ENCODE measurements around the gene HES5.

The HES5 gene

GRCh38 chr1:2486041-2486440, 44.0 kb downstream of the HES5 start:
- no peak for TF ChIP-seq CTCF (IDR thresholded peaks at IDR 0.05; ENCODE audit: control insufficient read depth, insufficient read depth, low read depth, low read length, missing control alignments)
- no peak for DNase-seq (ENCODE audit: low read depth)

GRCh38 chr1:2483970-2484369, 46.1 kb downstream of the HES5 start:
- TF ChIP-seq CTCF (IDR thresholded peaks at IDR 0.05; ENCODE audit: control insufficient read depth, insufficient read depth, low read depth, low read length, missing control alignments), result no peak
- H3K4me3 ChIP-seq (ENCODE audit: control insufficient read depth, low read depth, low read length), result no peak overlapping the region
- no peak for DNase-seq (ENCODE audit: low read depth)

More at GRCh38 chr1:2486041-2486440, 44.0 kb downstream of the HES5 start:
- H3K4me3 ChIP-seq (ENCODE audit: control insufficient read depth, low read depth, low read length), result no peak overlapping the region

GRCh38 chr1:2483026-2483425, 47.0 kb downstream of the HES5 start:
- DNase-seq (ENCODE audit: low read depth), result no peak
- H3K4me3 ChIP-seq (ENCODE audit: control insufficient read depth, low read depth, low read length), result no peak overlapping the region
- no peak for TF ChIP-seq CTCF (IDR thresholded peaks at IDR 0.05; ENCODE audit: control insufficient read depth, insufficient read depth, low read depth, low read length, missing control alignments)

GRCh38 chr1:2482588-2482987, 47.5 kb downstream of the HES5 start:
- no peak overlapping the region for H3K4me3 ChIP-seq (ENCODE audit: control insufficient read depth, low read depth, low read length)
- no peak for DNase-seq (ENCODE audit: low read depth)
- no peak for TF ChIP-seq CTCF (IDR thresholded peaks at IDR 0.05; ENCODE audit: control insufficient read depth, insufficient read depth, low read depth, low read length, missing control alignments)

- no peak overlapping the region for H3K4me3 ChIP-seq (ENCODE audit: control insufficient read depth, low read depth, low read length)
- no peak for TF ChIP-seq CTCF (IDR thresholded peaks at IDR 0.05; ENCODE audit: control insufficient read depth, insufficient read depth, low read depth, low read length, missing control alignments)
- no peak for DNase-seq (ENCODE audit: low read depth)
These were observed 48.2 kb downstream of the HES5 start for GRCh38 chr1:2481885-2482284.

GRCh38 chr1:2480986-2481364, 49.1 kb downstream of the HES5 start:
- DNase-seq (ENCODE audit: low read depth), result no peak
- no peak for TF ChIP-seq CTCF (IDR thresholded peaks at IDR 0.05; ENCODE audit: control insufficient read depth, insufficient read depth, low read depth, low read length, missing control alignments)
- no peak overlapping the region for H3K4me3 ChIP-seq (ENCODE audit: control insufficient read depth, low read depth, low read length)

All from AG09309 (cell line).